ENCODE measurements around the gene ALDH1A3.

ALDH1A3 gene

GRCh38 chr15:100958326-100959065, 78.9 kb downstream of the ALDH1A3 start:
- DNase-seq, result peak; percentile 74 to 88 (median 79)

GRCh38 chr15:100959066-100960050, 79.7 kb downstream of the ALDH1A3 start:
- DNase-seq, result peak; percentile 39 to 61 (median 53)
